K562 (cell line): ENCODE results near the gene UGP2. TPM values are rescaled to one million over a fixed set of nuclear protein-coding genes. Genes with fewer than 3 reads are reported as not detected.

Experiments used
- AFF4 ChIP-seq: sonication (generic); formaldehyde crosslinking; IDR thresholded peaks from 2 replicates; pipeline ENCODE4 v1.8.0; 2023; ENCODE audit warnings: mild to moderate bottlenecking, missing genetic modification reagents
- DMBX1 ChIP-seq: fragments of 250-450 bp; sonication (Bioruptor Pico); IDR thresholded peaks from 2 replicates; pipeline ENCODE4 v1.8.0; 2022; ENCODE audit warnings: inconsistent platforms, mild to moderate bottlenecking, moderate library complexity, borderline replicate concordance
- E4F1 ChIP-seq: fragments of 250-450 bp; sonication (Bioruptor Pico); IDR thresholded peaks from 2 replicates; pipeline ENCODE4 v1.5.0; 2021; ENCODE audit warnings: mild to moderate bottlenecking, borderline replicate concordance
- ETV6 ChIP-seq, 3 experiments: fragments of 150-350 bp in 1 of 3; sonication (generic) in 1 of 3; formaldehyde crosslinking in 1 of 3; IDR thresholded peaks; 2 replicates each; pipeline versions ENCODE4 v1.6.1 to v1.8.0; 2014 to 2022; ENCODE audit warnings: borderline replicate concordance in 2 of 3, low read depth in 2 of 3, antibody characterized with exemption in 1 of 3, low read length in 1 of 3, mild to moderate bottlenecking in 1 of 3, missing genetic modification reagents in 1 of 3
- HMG20B ChIP-seq: fragments of 250-450 bp; sonication (Bioruptor Pico); IDR thresholded peaks from 2 replicates; pipeline ENCODE4 v1.5.0; 2021; ENCODE audit warnings: mild to moderate bottlenecking
- MED1 ChIP-seq: sonication (generic); formaldehyde crosslinking; IDR thresholded peaks from 2 replicates; pipeline ENCODE4 v1.8.1; 2023; ENCODE audit warnings: missing genetic modification reagents, borderline replicate concordance
- SAP30 ChIP-seq: fragments of 200-600 bp; sonication (generic); IDR thresholded peaks from 2 replicates; pipeline ENCODE4 v1.6.1; 2012; ENCODE audit warnings: borderline replicate concordance, low read depth, mild to moderate bottlenecking, moderate library complexity, low read length, control low read depth, inconsistent platforms; ENCODE audit not compliant: insufficient read depth, poor library complexity, severe bottlenecking
- ZBTB43 ChIP-seq: sonication (generic); formaldehyde crosslinking; IDR thresholded peaks from 2 replicates; pipeline ENCODE4 v1.8.0; 2023; ENCODE audit warnings: mild to moderate bottlenecking, missing genetic modification reagents
- ZNF197 ChIP-seq: fragments of 200-800 bp; sonication (Bioruptor generic); IDR thresholded peaks from 2 replicates; pipeline ENCODE4 v1.6.1; 2016; ENCODE audit warnings: low read depth, missing genetic modification characterization, missing compliant biosample characterization
- ZNF274 ChIP-seq: IDR thresholded peaks from 2 replicates; pipeline ENCODE4 v1.6.1; 2011; ENCODE audit warnings: low read depth, mild to moderate bottlenecking, low read length, moderate library complexity, borderline replicate concordance
- ZNF444 ChIP-seq: fragments of 250-450 bp; sonication (Bioruptor Pico); IDR thresholded peaks from 2 replicates; pipeline ENCODE4 v1.4.0; 2020; ENCODE audit warnings: mild to moderate bottlenecking, moderate library complexity
- ZNF639 ChIP-seq, 2 experiments: fragments of 200-800 bp in 1 of 2; sonication (Bioruptor generic) in 1 of 2; sonication (generic) in 1 of 2; formaldehyde crosslinking in 1 of 2; IDR thresholded peaks in 1 of 2; conservative IDR thresholded peaks in 1 of 2; 2 replicates each; pipeline versions ENCODE4 v1.5.0 to v1.6.1; 2016 to 2020; ENCODE audit warnings: missing compliant biosample characterization in 1 of 2, missing genetic modification characterization in 1 of 2, missing genetic modification reagents in 1 of 2
- polyA plus RNA-seq, 8 experiments: library from polyadenylated mRNA; depleted of rRNA in 4 of 8; stranded (reverse) in 5 of 8; unstranded in 3 of 8; fragments of >200 nt; fragmentation: Nextera tagmentation in 2 of 8; fragmentation: Illumina TruSeq in 1 of 8; extraction: Ambion mirVana in 2 of 8; extraction: Trizol in 1 of 8; gene quantifications; 2 replicates each; pipeline versions ENCODE4 v1.2.1 to v1.2.3, GENCODE V29; 2011 to 2014; ENCODE audit warnings: inconsistent platforms in 1 of 8, missing spikeins in 1 of 8
- total RNA-seq, 7 experiments: library from RNA; depleted of rRNA in 6 of 7; stranded (reverse); fragments of >200 nt in 6 of 7; fragmentation: Illumina TruSeq in 2 of 7; extraction: Trizol in 2 of 7; gene quantifications; 2 replicates each; pipeline versions ENCODE4 v1.2.1 to v1.2.3, GENCODE V29; 2011 to 2021; ENCODE audit warnings: low replicate concordance in 1 of 7

UGP2 gene
- total and polyA plus RNA-seq, 9 of the 15 experiments (the other 6 are each of a cell fraction or from before 2014, with no cell fraction given), result 25.2 to 69.3 (median 58.9) TPM

GRCh38 chr2:63841254-63842022 lies at the start of gene UGP2 (continued):
- TF ChIP-seq ETV6 (IDR thresholded peaks at IDR 0.05; ENCODE audit: borderline replicate concordance in 1 of 2, low read depth in 2 of 2, low read length in 1 of 2), result no peak
- TF ChIP-seq ETV6 (CRISPR knock-in tag; IDR thresholded peaks at IDR 0.05; ENCODE audit: borderline replicate concordance), result no peak
- peak in 1 of 2 experiments; percentile 73; a peak in 1 of 4 replicates for TF ChIP-seq ZNF639 (CRISPR knock-in tag; conservative IDR thresholded peaks at IDR 0.05 in 1 of 2, IDR thresholded peaks at IDR 0.05 in 1 of 2)
- 0 out of 2 replicates have a peak, but pooled peaks have one; percentile 89 for TF ChIP-seq AFF4 (CRISPR knock-in tag)
- TF ChIP-seq ZNF197 (CRISPR knock-in tag), result no peak
- TF ChIP-seq ZBTB43, result 0 out of 2 replicates have a peak, but pooled peaks have one; percentile 68
- no peak for TF ChIP-seq ZNF444 (CRISPR knock-in tag)
- no peak for TF ChIP-seq E4F1 (CRISPR knock-in tag)
- TF ChIP-seq MED1 (CRISPR knock-in tag), result no peak
- no peak for TF ChIP-seq ZNF274
- TF ChIP-seq HMG20B (CRISPR knock-in tag), result 0 out of 2 replicates have a peak, but pooled peaks have one; percentile 40
- TF ChIP-seq DMBX1 (CRISPR knock-in tag), result no peak
- peak; percentile 56 for TF ChIP-seq SAP30
